Measurements from ENCODE around the gene ASTN1. TPM values are rescaled to one million over a fixed set of nuclear protein-coding genes. Genes with fewer than 3 reads are reported as not detected.

The ASTN1 gene
- total RNA-seq, 3 donors from 2014 or later (not counting 1 experiment from before 2014, with no cell fraction given), result not detected

DNA sequence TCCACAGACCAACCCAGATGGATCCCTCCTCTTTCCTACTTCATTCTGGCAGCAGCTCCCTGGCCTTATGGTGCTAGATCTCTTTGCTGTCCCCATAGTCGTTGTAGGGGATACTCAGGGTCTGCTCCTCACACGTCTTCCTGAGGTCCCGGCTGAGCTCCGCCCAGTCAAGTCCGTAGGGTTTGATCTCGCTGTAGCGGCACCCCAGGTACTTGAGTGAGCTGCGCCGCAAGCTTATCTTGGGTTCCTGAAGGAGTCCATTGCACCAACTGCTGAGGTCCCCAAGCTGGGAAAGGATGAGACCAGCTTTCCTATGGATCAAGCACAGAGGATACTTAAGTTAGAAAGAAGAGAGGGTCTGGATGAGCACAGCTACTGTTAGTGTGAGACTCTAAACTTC lies 300.3 kb downstream of the ASTN1 start:
- no peaks in the 10 kb centered on the region for H3K9me3 ChIP-seq (ENCODE audit: control insufficient read depth, insufficient read depth, low read length)
- ATAC-seq (no peak), DNase-seq (no peak)
- H3K27ac ChIP-seq (ENCODE audit: low read length), result no peak overlapping the region
- H3K9me3 Mint-ChIP-seq, result peaks cover 0 to 2% of the 10 kb centered on the region in 2 donors
- H3K4me1 ChIP-seq (ENCODE audit: control insufficient read depth, insufficient read depth, low read length), result no peaks in the 10 kb centered on the region
- H3K4me1 Mint-ChIP-seq, result no peaks in the 10 kb centered on the region
- no peaks in the 10 kb centered on the region for H3K27me3 Mint-ChIP-seq (ENCODE audit: low read depth in 2 of 2)
- no peaks in the 10 kb centered on the region for H3K36me3 Mint-ChIP-seq
- intact Hi-C loops (cut with micrococcal nuclease), result no loop called here
- H3K27ac Mint-ChIP-seq, result no peak overlapping the region
- H3K27me3 ChIP-seq (ENCODE audit: control insufficient read depth, insufficient read depth, low read length), result no peaks in the 10 kb centered on the region
- H3K4me3 Mint-ChIP-seq, result no peak overlapping the region
- H3K4me3 ChIP-seq (ENCODE audit: low read length), result no peak overlapping the region
- H3K36me3 ChIP-seq (ENCODE audit: control insufficient read depth, insufficient read depth, low read length), result no peaks in the 10 kb centered on the region
- 93% methylated on average over 9 of the region's 9 CpGs for WGBS (ENCODE audit: insufficient coverage)
- TF ChIP-seq, protein P1, sequence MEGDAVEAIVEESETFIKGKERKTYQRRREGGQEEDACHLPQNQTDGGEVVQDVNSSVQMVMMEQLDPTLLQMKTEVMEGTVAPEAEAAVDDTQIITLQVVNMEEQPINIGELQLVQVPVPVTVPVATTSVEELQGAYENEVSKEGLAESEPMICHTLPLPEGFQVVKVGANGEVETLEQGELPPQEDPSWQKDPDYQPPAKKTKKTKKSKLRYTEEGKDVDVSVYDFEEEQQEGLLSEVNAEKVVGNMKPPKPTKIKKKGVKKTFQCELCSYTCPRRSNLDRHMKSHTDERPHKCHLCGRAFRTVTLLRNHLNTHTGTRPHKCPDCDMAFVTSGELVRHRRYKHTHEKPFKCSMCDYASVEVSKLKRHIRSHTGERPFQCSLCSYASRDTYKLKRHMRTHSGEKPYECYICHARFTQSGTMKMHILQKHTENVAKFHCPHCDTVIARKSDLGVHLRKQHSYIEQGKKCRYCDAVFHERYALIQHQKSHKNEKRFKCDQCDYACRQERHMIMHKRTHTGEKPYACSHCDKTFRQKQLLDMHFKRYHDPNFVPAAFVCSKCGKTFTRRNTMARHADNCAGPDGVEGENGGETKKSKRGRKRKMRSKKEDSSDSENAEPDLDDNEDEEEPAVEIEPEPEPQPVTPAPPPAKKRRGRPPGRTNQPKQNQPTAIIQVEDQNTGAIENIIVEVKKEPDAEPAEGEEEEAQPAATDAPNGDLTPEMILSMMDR (IDR thresholded peaks at IDR 0.05), result no peak

- H3K4me1 ChIP-seq (ENCODE audit: control insufficient read depth, insufficient read depth, low read length), result no peaks in the 10 kb centered on the region
- no peak for DNase-seq
Measured at GRCh38 chr1:176863613-176864012, 300.9 kb downstream of the ASTN1 start.

DNA sequence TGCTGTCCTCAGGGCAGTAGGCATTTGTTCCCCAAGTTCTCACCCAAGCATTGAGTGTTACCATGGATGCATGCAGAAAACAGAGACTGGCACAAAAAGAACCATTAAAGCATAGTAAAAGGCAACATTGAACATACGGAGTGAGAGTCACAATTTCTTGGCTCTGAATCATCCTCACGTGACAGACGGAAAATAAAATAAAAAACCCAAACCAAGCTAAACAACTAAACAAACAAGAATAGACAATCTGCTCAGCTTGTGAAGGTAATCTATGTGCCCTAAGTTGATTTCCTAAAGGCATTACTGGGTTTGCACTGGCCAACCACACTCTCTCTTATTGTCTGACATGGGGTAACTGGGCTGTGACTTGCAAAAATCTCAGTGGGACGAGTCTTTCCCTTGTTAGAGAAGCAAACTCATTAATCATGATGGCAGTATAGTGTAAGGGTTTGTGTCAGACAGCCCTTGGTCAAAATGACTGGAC lies 306.0 kb downstream of the ASTN1 start:
- Mint-ChIP-seq H3K4me3 (no peak overlapping the region), H3K36me3 (no peaks in the 10 kb centered on the region), H3K27ac (no peak overlapping the region), H3K4me1 (no peaks in the 10 kb centered on the region), H3K27me3 (ENCODE audit: low read depth in 2 of 2) (no peaks in the 10 kb centered on the region), H3K9me3 (peaks cover 0 to 5% of the 10 kb centered on the region in 2 donors)
- Histone ChIP-seq H3K4me1 (ENCODE audit: control insufficient read depth, insufficient read depth, low read length) (no peaks in the 10 kb centered on the region), H3K4me3 (ENCODE audit: low read length) (no peak overlapping the region), H3K9me3 (ENCODE audit: control insufficient read depth, insufficient read depth, low read length) (no peaks in the 10 kb centered on the region), H3K27me3 (ENCODE audit: control insufficient read depth, insufficient read depth, low read length) (no peaks in the 10 kb centered on the region), H3K27ac (ENCODE audit: low read length) (no peak overlapping the region), H3K36me3 (ENCODE audit: control insufficient read depth, insufficient read depth, low read length) (no peaks in the 10 kb centered on the region)
- DNase-seq (no peak), ATAC-seq (no peak)
- WGBS (ENCODE audit: insufficient coverage), result 69% methylated on average over 4 of the region's 4 CpGs
- TF ChIP-seq, protein P1 (IDR thresholded peaks at IDR 0.05), result no peak
- intact Hi-C loops (cut with micrococcal nuclease), result no loop called here

More at GRCh38 chr1:176863613-176864012, 300.9 kb downstream of the ASTN1 start:
- TF ChIP-seq, protein P1 (IDR thresholded peaks at IDR 0.05), result no peak
- Histone ChIP-seq H3K36me3 (ENCODE audit: control insufficient read depth, insufficient read depth, low read length) (no peaks in the 10 kb centered on the region), H3K27me3 (ENCODE audit: control insufficient read depth, insufficient read depth, low read length) (no peaks in the 10 kb centered on the region), H3K4me3 (ENCODE audit: low read length) (no peak overlapping the region), H3K27ac (ENCODE audit: low read length) (no peak overlapping the region), H3K9me3 (ENCODE audit: control insufficient read depth, insufficient read depth, low read length) (no peaks in the 10 kb centered on the region)
- 84% methylated on average over 4 of the region's 4 CpGs for WGBS (ENCODE audit: insufficient coverage)
- no peak for ATAC-seq
- Mint-ChIP-seq H3K9me3 (peaks cover 0 to 2% of the 10 kb centered on the region in 2 donors), H3K27me3 (ENCODE audit: low read depth in 2 of 2) (no peaks in the 10 kb centered on the region), H3K27ac (no peak overlapping the region), H3K4me3 (no peak overlapping the region), H3K36me3 (no peaks in the 10 kb centered on the region), H3K4me1 (no peaks in the 10 kb centered on the region)
- intact Hi-C loops (cut with micrococcal nuclease), result no loop called here

- no peaks in the 10 kb centered on the region for H3K4me1 ChIP-seq (ENCODE audit: control insufficient read depth, insufficient read depth, low read length)
- Mint-ChIP-seq H3K4me3 (no peak overlapping the region), H3K27me3 (ENCODE audit: low read depth in 2 of 2) (no peaks in the 10 kb centered on the region), H3K4me1 (no peaks in the 10 kb centered on the region), H3K27ac (no peak overlapping the region), H3K9me3 (peaks cover 0 to 5% of the 10 kb centered on the region in 2 donors), H3K36me3 (no peaks in the 10 kb centered on the region)
- TF ChIP-seq, protein P1 (IDR thresholded peaks at IDR 0.05), result no peak
- no peak overlapping the region for H3K4me3 ChIP-seq (ENCODE audit: low read length)
- WGBS (ENCODE audit: insufficient coverage), result 88% methylated on average over 4 of the region's 4 CpGs
- intact Hi-C loops (cut with micrococcal nuclease), result no loop called here
- H3K27me3 ChIP-seq (ENCODE audit: control insufficient read depth, insufficient read depth, low read length), result no peaks in the 10 kb centered on the region
- DNase-seq (no peak), ATAC-seq (no peak)
- no peaks in the 10 kb centered on the region for H3K9me3 ChIP-seq (ENCODE audit: control insufficient read depth, insufficient read depth, low read length)
- H3K36me3 ChIP-seq (ENCODE audit: control insufficient read depth, insufficient read depth, low read length), result no peaks in the 10 kb centered on the region
- no peak overlapping the region for H3K27ac ChIP-seq (ENCODE audit: low read length)
Measured at GRCh38 chr1:176857632-176858031, 306.9 kb downstream of the ASTN1 start.

Measured in natural killer cell (primary cell).